NT2/D1 (cell line): ENCODE measurements around the gene MFRP.

Experiments
- SUZ12 ChIP-seq: IDR thresholded peaks from 2 replicates; pipeline ENCODE4 v1.6.1; 2011; ENCODE audit not compliant: insufficient read length, insufficient read depth; ENCODE audit errors: extremely low read depth
- YY1 ChIP-seq: IDR thresholded peaks from 2 replicates; pipeline ENCODE4 v1.6.1; 2011; ENCODE audit not compliant: insufficient read length, insufficient read depth

GRCh38 chr11:119371067-119371601 lies 24.6 kb upstream of the MFRP start:
- TF ChIP-seq YY1 (no peak), SUZ12 (no peak)
